Loucy (cell line): ENCODE measurements around the gene AP1S1.

Experiments used
- H2AFZ ChIP-seq: fragments of 200-600 bp; sonication (generic); 2 replicates; pipeline ENCODE4 v1.6.0; 2016; ENCODE audit warnings: antibody characterized with exemption, mild to moderate bottlenecking, low read length, moderate library complexity
- H3F3A ChIP-seq: fragments of 200-600 bp; 2 replicates; pipeline ENCODE4 v1.6.0; 2016; ENCODE audit warnings: antibody characterized with exemption, low read depth, mild to moderate bottlenecking
- H3K27me3 ChIP-seq: fragments of 200-600 bp; sonication (generic); 2 replicates; pipeline ENCODE4 v1.6.1; 2014; ENCODE audit warnings: low read length, mild to moderate bottlenecking; ENCODE audit not compliant: insufficient read depth, poor library complexity, severe bottlenecking
- H3K36me3 ChIP-seq: fragments of 200-600 bp; sonication (generic); 2 replicates; pipeline ENCODE4 v1.6.1; 2016; ENCODE audit warnings: low read length; ENCODE audit not compliant: insufficient read depth
- H3K4me1 ChIP-seq: fragments of 200-600 bp; sonication (generic); 2 replicates; pipeline ENCODE4 v1.5.1; 2014; ENCODE audit warnings: low read length, mild to moderate bottlenecking; ENCODE audit not compliant: insufficient read depth, poor library complexity, severe bottlenecking
- H3K4me2 ChIP-seq: fragments of 200-600 bp; sonication (generic); 2 replicates; pipeline ENCODE4 v1.6.0; 2014; ENCODE audit warnings: antibody characterized with exemption, low read length, low read depth, mild to moderate bottlenecking; ENCODE audit not compliant: poor library complexity, severe bottlenecking
- H3K4me3 ChIP-seq: fragments of 200-600 bp; sonication (generic); 2 replicates; pipeline ENCODE4 v1.5.1; 2014; ENCODE audit warnings: low read length, mild to moderate bottlenecking, mixed read lengths; ENCODE audit not compliant: poor library complexity, severe bottlenecking
- H3K79me2 ChIP-seq: fragments of 200-600 bp; sonication (generic); 2 replicates; pipeline ENCODE4 v1.6.1; 2014; ENCODE audit warnings: low read length; ENCODE audit not compliant: insufficient read depth
- H3K9ac ChIP-seq: fragments of 200-600 bp; sonication (generic); 2 replicates; pipeline ENCODE4 v1.6.0; 2014; ENCODE audit warnings: mild to moderate bottlenecking, low read depth, low read length, moderate library complexity; ENCODE audit not compliant: poor library complexity, severe bottlenecking
- H3K9me2 ChIP-seq: fragments of 200-600 bp; sonication (generic); replicated peaks from 2 replicates; pipeline ENCODE4 v1.6.1; 2016; ENCODE audit warnings: low read depth, low read length, mixed read lengths
- H3K9me3 ChIP-seq: fragments of 200-600 bp; sonication (generic); 2 replicates; pipeline ENCODE4 v1.6.1; 2014; ENCODE audit warnings: mild to moderate bottlenecking, antibody characterized with exemption, low read length, low read depth; ENCODE audit not compliant: insufficient read depth
- H4K20me1 ChIP-seq: fragments of 200-600 bp; sonication (generic); 2 replicates; pipeline ENCODE4 v1.6.0; 2014; ENCODE audit warnings: antibody characterized with exemption, low read length, mild to moderate bottlenecking; ENCODE audit not compliant: insufficient read depth, poor library complexity, severe bottlenecking
- EZH2phosphoT487 ChIP-seq: fragments of 200-600 bp; IDR thresholded peaks from 2 replicates; pipeline ENCODE4 v1.6.1; 2018; ENCODE audit warnings: antibody characterized with exemption, mild to moderate bottlenecking, moderate library complexity, borderline replicate concordance
- TF ChIP-seq, protein P1 (sequence below): fragments of 200-600 bp; sonication (generic); conservative IDR thresholded peaks from 2 replicates; pipeline ENCODE4 v1.5.1; 2014; ENCODE audit warnings: mild to moderate bottlenecking, antibody characterized with exemption, low read length

AP1S1 gene

DNA sequence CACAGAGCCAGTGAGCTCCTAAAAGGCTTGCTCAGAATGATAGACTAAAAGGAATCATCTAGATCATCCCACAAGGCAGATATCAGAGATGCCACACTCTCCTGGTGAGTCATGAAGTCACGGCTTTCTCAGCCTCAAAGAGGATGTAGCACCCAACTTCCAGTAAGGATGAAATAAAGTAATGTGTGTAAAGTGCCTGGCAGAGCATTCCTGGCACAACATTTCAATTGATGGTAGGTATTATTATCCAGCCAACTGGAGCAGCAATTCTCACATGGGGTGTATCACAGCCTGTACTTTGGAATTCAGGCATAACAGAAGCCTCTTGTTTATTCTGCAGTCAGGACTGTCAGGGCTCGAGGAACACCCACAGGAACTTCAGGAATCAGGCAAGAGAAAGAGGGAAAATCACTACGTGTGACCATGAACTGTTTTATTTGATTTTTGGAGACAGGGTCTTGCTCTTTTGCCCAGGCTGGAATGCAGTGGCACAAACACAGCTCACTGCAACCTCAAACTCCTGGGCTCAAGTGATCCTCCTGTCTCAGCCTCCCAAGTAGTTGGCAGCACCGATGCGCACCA is 31.1 kb downstream of the AP1S1 start:
- H3K27me3 ChIP-seq: no peaks in the 10 kb centered on the region
- H2AFZ ChIP-seq: no peak overlapping the region
- no peaks in the 10 kb centered on the region for H3K9me2 ChIP-seq
- H3K9me3 ChIP-seq: no peaks in the 10 kb centered on the region
- H3F3A ChIP-seq: no peaks in the 10 kb centered on the region
- no peaks in the 10 kb centered on the region for H3K36me3 ChIP-seq
- TF ChIP-seq EZH2phosphoT487: no peak
- no peak overlapping the region for H3K9ac ChIP-seq
- H4K20me1 ChIP-seq: no peaks in the 10 kb centered on the region
- no peaks in the 10 kb centered on the region for H3K79me2 ChIP-seq
- H3K4me2 ChIP-seq: no peak overlapping the region
- H3K4me3 ChIP-seq: no peak overlapping the region
- H3K4me1 ChIP-seq: no peaks in the 10 kb centered on the region

GRCh38 chr7:101186194-101186593 is 31.9 kb downstream of the AP1S1 start:
- Histone ChIP-seq H3K9ac (no peak overlapping the region), H4K20me1 (no peaks in the 10 kb centered on the region), H3K27me3 (no peaks in the 10 kb centered on the region), H2AFZ (no peak overlapping the region), H3K36me3 (no peaks in the 10 kb centered on the region), H3K79me2 (no peaks in the 10 kb centered on the region), H3K9me3 (no peaks in the 10 kb centered on the region), H3K9me2 (no peaks in the 10 kb centered on the region), H3K4me1 (no peaks in the 10 kb centered on the region), H3K4me3 (no peak overlapping the region), H3F3A (no peaks in the 10 kb centered on the region), H3K4me2 (no peak overlapping the region)
- TF ChIP-seq, protein P1, sequence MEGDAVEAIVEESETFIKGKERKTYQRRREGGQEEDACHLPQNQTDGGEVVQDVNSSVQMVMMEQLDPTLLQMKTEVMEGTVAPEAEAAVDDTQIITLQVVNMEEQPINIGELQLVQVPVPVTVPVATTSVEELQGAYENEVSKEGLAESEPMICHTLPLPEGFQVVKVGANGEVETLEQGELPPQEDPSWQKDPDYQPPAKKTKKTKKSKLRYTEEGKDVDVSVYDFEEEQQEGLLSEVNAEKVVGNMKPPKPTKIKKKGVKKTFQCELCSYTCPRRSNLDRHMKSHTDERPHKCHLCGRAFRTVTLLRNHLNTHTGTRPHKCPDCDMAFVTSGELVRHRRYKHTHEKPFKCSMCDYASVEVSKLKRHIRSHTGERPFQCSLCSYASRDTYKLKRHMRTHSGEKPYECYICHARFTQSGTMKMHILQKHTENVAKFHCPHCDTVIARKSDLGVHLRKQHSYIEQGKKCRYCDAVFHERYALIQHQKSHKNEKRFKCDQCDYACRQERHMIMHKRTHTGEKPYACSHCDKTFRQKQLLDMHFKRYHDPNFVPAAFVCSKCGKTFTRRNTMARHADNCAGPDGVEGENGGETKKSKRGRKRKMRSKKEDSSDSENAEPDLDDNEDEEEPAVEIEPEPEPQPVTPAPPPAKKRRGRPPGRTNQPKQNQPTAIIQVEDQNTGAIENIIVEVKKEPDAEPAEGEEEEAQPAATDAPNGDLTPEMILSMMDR: no peak
- no peak for TF ChIP-seq EZH2phosphoT487

DNA sequence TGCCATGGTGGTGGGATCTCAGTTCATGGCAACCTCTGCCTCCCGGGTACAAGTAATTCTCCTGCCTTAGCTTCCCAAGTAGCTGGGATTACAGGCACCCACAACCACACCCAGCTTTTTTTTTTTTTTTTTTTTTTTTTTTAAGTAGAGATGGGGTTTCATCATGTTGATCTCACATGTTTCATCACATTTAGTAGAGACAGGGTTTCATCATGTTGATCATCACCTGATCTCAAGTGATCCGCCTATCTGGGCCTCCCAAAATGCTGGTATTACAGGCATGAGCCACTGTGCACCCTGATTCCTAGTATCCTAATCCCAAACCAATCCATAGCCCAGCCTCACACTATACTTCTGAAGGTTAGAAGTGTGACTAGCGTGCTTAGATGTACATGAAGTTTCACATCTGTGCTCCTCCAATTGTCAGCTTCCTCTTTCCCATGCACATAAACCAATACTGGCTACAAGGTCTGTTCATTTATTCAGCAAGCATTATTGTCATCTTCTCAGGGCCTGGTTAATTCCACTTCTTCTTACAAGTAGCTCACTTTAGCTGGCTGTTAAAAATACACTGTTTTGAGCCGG is 32.7 kb downstream of the AP1S1 start:
- H3K9me3 ChIP-seq: no peaks in the 10 kb centered on the region
- H3K36me3 ChIP-seq: no peaks in the 10 kb centered on the region
- no peaks in the 10 kb centered on the region for H3K9me2 ChIP-seq
- no peaks in the 10 kb centered on the region for H3K27me3 ChIP-seq
- H4K20me1 ChIP-seq: no peaks in the 10 kb centered on the region
- TF ChIP-seq EZH2phosphoT487: no peak
- TF ChIP-seq, protein P1: no peak
- H3K4me2 ChIP-seq: no peak overlapping the region
- H3K4me3 ChIP-seq: no peak overlapping the region
- H3K4me1 ChIP-seq: no peaks in the 10 kb centered on the region
- H3F3A ChIP-seq: no peaks in the 10 kb centered on the region
- no peaks in the 10 kb centered on the region for H3K79me2 ChIP-seq
- no peak overlapping the region for H2AFZ ChIP-seq
- H3K9ac ChIP-seq: no peak overlapping the region

DNA sequence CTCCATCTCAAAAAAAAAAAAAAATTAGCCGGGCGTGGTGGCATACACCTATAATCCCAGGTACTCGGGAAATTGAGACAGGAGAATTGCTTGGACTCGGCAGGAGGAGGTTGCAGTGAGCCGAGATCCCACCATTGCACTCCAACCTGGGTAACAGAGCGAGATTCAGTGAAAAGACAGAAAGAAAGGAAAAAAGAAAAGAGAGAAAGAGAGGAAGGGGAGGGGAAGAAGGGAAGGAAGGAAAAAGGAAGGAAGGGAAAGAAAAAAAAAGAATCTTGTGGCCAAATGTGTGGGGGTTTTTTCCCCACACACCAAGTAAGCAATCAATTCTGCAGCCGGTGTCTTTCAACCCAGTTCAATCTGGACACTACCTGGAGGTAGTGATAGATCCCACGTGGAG is 34.8 kb downstream of the AP1S1 start:
- Histone ChIP-seq H3K9me2 (no peaks in the 10 kb centered on the region), H3K27me3 (no peaks in the 10 kb centered on the region), H3K4me3 (no peak overlapping the region), H2AFZ (no peak overlapping the region), H3K79me2 (no peaks in the 10 kb centered on the region), H3K9me3 (no peaks in the 10 kb centered on the region), H4K20me1 (no peaks in the 10 kb centered on the region), H3F3A (no peaks in the 10 kb centered on the region), H3K36me3 (no peaks in the 10 kb centered on the region), H3K4me1 (peaks cover 2% of the 10 kb centered on the region), H3K9ac (no peak overlapping the region), H3K4me2 (no peak overlapping the region)
- TF ChIP-seq, protein P1: no peak
- no peak for TF ChIP-seq EZH2phosphoT487
